ENCODE results near the gene NHLRC4. TPM values are rescaled to one million over a fixed set of nuclear protein-coding genes. Genes with fewer than 3 reads are reported as not detected.

Gene NHLRC4
- total and polyA plus RNA-seq, 2 donors (not counting 1 experiment from before 2014, with no cell fraction given) = 2.2 to 4.2 TPM

GRCh38 chr16:544517-544916 lies 22.3 kb upstream of the NHLRC4 start:
- intact Hi-C loops (cut with micrococcal nuclease) = no loop called here
- no peaks in the 10 kb centered on the region for H3K4me1 Mint-ChIP-seq
- H3K27ac ChIP-seq (ENCODE audit: low read length in 2 of 2) = no peak overlapping the region
- TF ChIP-seq EZH2 (IDR thresholded peaks at IDR 0.05; ENCODE audit: borderline replicate concordance, insufficient read depth, low read depth, low read length, poor library complexity, severe bottlenecking) (no peak), CTCF (IDR thresholded peaks at IDR 0.05) (no peak)
- H3K4me2 ChIP-seq (replicated peaks; ENCODE audit: low read depth, low read length, poor library complexity, severe bottlenecking) = no peak overlapping the region
- DNase-seq = no peak
- POLR2A ChIA-PET = no interaction called here
- H3K4me3 Mint-ChIP-seq = no peak overlapping the region
- H3K9me3 Mint-ChIP-seq (ENCODE audit: insufficient read depth) = no peaks in the 10 kb centered on the region
- H3K4me1 ChIP-seq (ENCODE audit: control insufficient read depth in 2 of 2, insufficient read depth in 2 of 2, low read length in 2 of 2) = no peaks in the 10 kb centered on the region
- H3K79me2 ChIP-seq (ENCODE audit: control insufficient read depth, insufficient read depth, low read length) = peaks cover 40% of the 10 kb centered on the region
- H2AFZ ChIP-seq (ENCODE audit: insufficient read depth, low read depth, low read length, poor library complexity, severe bottlenecking) = no peak overlapping the region
- no peak for ATAC-seq (ENCODE audit: low read depth)
- H3K27ac Mint-ChIP-seq = no peak overlapping the region
- CTCF ChIA-PET = no interaction called here
- H3K9ac ChIP-seq (ENCODE audit: low read length) = no peak overlapping the region
- H3K27me3 ChIP-seq (replicated peaks in 1 of 4; ENCODE audit: control extremely low read depth in 1 of 4, control insufficient read depth in 3 of 4, insufficient read depth in 4 of 4, low read length in 3 of 4) = no peaks in the 10 kb centered on the region
- H3K36me3 ChIP-seq (replicated peaks in 1 of 2; ENCODE audit: control extremely low read depth in 1 of 2, control insufficient read depth in 1 of 2, extremely low read depth in 1 of 2, insufficient read depth in 2 of 2, low read length in 1 of 2) = no peaks in the 10 kb centered on the region
- 100% methylated on average over 13 of the region's 46 CpGs for WGBS (ENCODE audit: insufficient coverage)
- H4K20me1 ChIP-seq (ENCODE audit: control insufficient read depth, insufficient read depth, low read length, poor library complexity, severe bottlenecking) = peaks cover 47% of the 10 kb centered on the region
- no peaks in the 10 kb centered on the region for H3K27me3 Mint-ChIP-seq
- no peaks in the 10 kb centered on the region for H3K9me3 ChIP-seq (ENCODE audit: control extremely low read depth in 1 of 3, control insufficient read depth in 2 of 3, insufficient read depth in 1 of 3, low read length in 2 of 3)
- no peak overlapping the region for H3K4me3 ChIP-seq (ENCODE audit: control extremely low read depth in 1 of 5, extremely low read depth in 1 of 5, insufficient read depth in 1 of 5, low read depth in 2 of 5, low read length in 4 of 5)

- peak overlapping the region in 1 of 5 experiments; percentile 17 for H3K4me3 ChIP-seq (ENCODE audit: control extremely low read depth in 1 of 5, extremely low read depth in 1 of 5, insufficient read depth in 1 of 5, low read depth in 2 of 5, low read length in 4 of 5)
- WGBS (ENCODE audit: insufficient coverage) = 80% methylated on average over 60 of the region's 60 CpGs
- no peaks in the 10 kb centered on the region for H3K9me3 ChIP-seq (ENCODE audit: control extremely low read depth in 1 of 3, control insufficient read depth in 2 of 3, insufficient read depth in 1 of 3, low read length in 2 of 3)
- CTCF ChIA-PET = no interaction called here
- no peak overlapping the region for H3K9ac ChIP-seq (ENCODE audit: low read length)
- H3K36me3 ChIP-seq (replicated peaks in 1 of 2; ENCODE audit: control extremely low read depth in 1 of 2, control insufficient read depth in 1 of 2, extremely low read depth in 1 of 2, insufficient read depth in 2 of 2, low read length in 1 of 2) = peaks cover 0 to 3% of the 10 kb centered on the region in 2 experiments
- Mint-ChIP-seq H3K9me3 (ENCODE audit: insufficient read depth) (no peaks in the 10 kb centered on the region), H3K4me1 (no peaks in the 10 kb centered on the region), H3K4me3 (no peak overlapping the region), H3K27ac (no peak overlapping the region), H3K27me3 (no peaks in the 10 kb centered on the region)
- H4K20me1 ChIP-seq (ENCODE audit: control insufficient read depth, insufficient read depth, low read length, poor library complexity, severe bottlenecking) = peaks cover 21% of the 10 kb centered on the region
- no peaks in the 10 kb centered on the region for H3K4me1 ChIP-seq (ENCODE audit: control insufficient read depth in 2 of 2, insufficient read depth in 2 of 2, low read length in 2 of 2)
- peak overlapping the region; percentile 40 for H3K4me2 ChIP-seq (replicated peaks; ENCODE audit: low read depth, low read length, poor library complexity, severe bottlenecking)
- DNase-seq (peak; percentile 52), ATAC-seq (ENCODE audit: low read depth) (peak; percentile 75)
- intact Hi-C loops (cut with micrococcal nuclease) = no loop called here
- no peak overlapping the region for H2AFZ ChIP-seq (ENCODE audit: insufficient read depth, low read depth, low read length, poor library complexity, severe bottlenecking)
- peaks cover 18% of the 10 kb centered on the region for H3K79me2 ChIP-seq (ENCODE audit: control insufficient read depth, insufficient read depth, low read length)
- TF ChIP-seq EZH2 (IDR thresholded peaks at IDR 0.05; ENCODE audit: borderline replicate concordance, insufficient read depth, low read depth, low read length, poor library complexity, severe bottlenecking) = no peak
- TF ChIP-seq CTCF (IDR thresholded peaks at IDR 0.05) = no peak
- no peaks in the 10 kb centered on the region for H3K27me3 ChIP-seq (replicated peaks in 1 of 4; ENCODE audit: control extremely low read depth in 1 of 4, control insufficient read depth in 3 of 4, insufficient read depth in 4 of 4, low read length in 3 of 4)
- H3K27ac ChIP-seq (ENCODE audit: low read length in 2 of 2) = no peak overlapping the region
- POLR2A ChIA-PET = no interaction called here
Measured at GRCh38 chr16:546909-547770, 19.7 kb upstream of the NHLRC4 start.
